ENCODE results near the gene HSPA12A. TPM values are rescaled to one million over a fixed set of nuclear protein-coding genes. Genes with fewer than 3 reads are reported as not detected.

The HSPA12A gene
- total and polyA plus RNA-seq, 2 donors (not counting 1 experiment from before 2014, with no cell fraction given): 14.4 to 15.7 TPM

GRCh38 chr10:116723428-116724281 is 18.7 kb downstream of the HSPA12A start:
- H3K36me3 ChIP-seq (ENCODE audit: control insufficient read depth, insufficient read depth, low read length): peaks cover 1% of the 10 kb centered on the region
- H3K4me3 ChIP-seq (replicated peaks in 1 of 4; ENCODE audit: control extremely low read depth in 1 of 4, insufficient read depth in 1 of 4, low read depth in 3 of 4, low read length in 4 of 4): no peak overlapping the region
- no peak for TF ChIP-seq CTCF (conservative IDR thresholded peaks at IDR 0.05 in 1 of 2, IDR thresholded peaks at IDR 0.05 in 1 of 2; ENCODE audit: low read depth in 1 of 2, low read length in 2 of 2)
- TF ChIP-seq EZH2 (IDR thresholded peaks at IDR 0.05; ENCODE audit: low read length, missing control alignments): no peak
- no peak for DNase-seq (ENCODE audit: low read depth in 2 of 2)
- no peak overlapping the region for H3K4me2 ChIP-seq (ENCODE audit: extremely low read depth, insufficient read depth, low read length)
- H2AFZ ChIP-seq (ENCODE audit: low read length): no peak overlapping the region
- H3K79me2 ChIP-seq (ENCODE audit: control insufficient read depth, insufficient read depth, low read length): peaks cover 3% of the 10 kb centered on the region
- H3K9ac ChIP-seq (ENCODE audit: insufficient read depth, low read length): no peak overlapping the region
- no peak overlapping the region for H3K27ac ChIP-seq (ENCODE audit: insufficient read depth, low read length)
- no peaks in the 10 kb centered on the region for H3K9me3 ChIP-seq (ENCODE audit: control insufficient read depth, insufficient read depth, low read depth, low read length)
- H3K4me1 ChIP-seq (ENCODE audit: control insufficient read depth, extremely low read depth, insufficient read depth, low read length): no peaks in the 10 kb centered on the region
- no peaks in the 10 kb centered on the region for H3K27me3 ChIP-seq (ENCODE audit: control insufficient read depth, insufficient read depth, low read length)
- no peaks in the 10 kb centered on the region for H4K20me1 ChIP-seq (ENCODE audit: control insufficient read depth, extremely low read depth, insufficient read depth, low read length)

- no peaks in the 10 kb centered on the region for H3K9me3 ChIP-seq (ENCODE audit: control insufficient read depth, insufficient read depth, low read depth, low read length)
- no peak overlapping the region for H3K4me3 ChIP-seq (replicated peaks in 1 of 4; ENCODE audit: control extremely low read depth in 1 of 4, insufficient read depth in 1 of 4, low read depth in 3 of 4, low read length in 4 of 4)
- H3K27ac ChIP-seq (ENCODE audit: insufficient read depth, low read length): no peak overlapping the region
- peaks cover 1% of the 10 kb centered on the region for H3K36me3 ChIP-seq (ENCODE audit: control insufficient read depth, insufficient read depth, low read length)
- peaks cover 3% of the 10 kb centered on the region for H3K79me2 ChIP-seq (ENCODE audit: control insufficient read depth, insufficient read depth, low read length)
- no peaks in the 10 kb centered on the region for H4K20me1 ChIP-seq (ENCODE audit: control insufficient read depth, extremely low read depth, insufficient read depth, low read length)
- no peak overlapping the region for H3K9ac ChIP-seq (ENCODE audit: insufficient read depth, low read length)
- TF ChIP-seq EZH2 (IDR thresholded peaks at IDR 0.05; ENCODE audit: low read length, missing control alignments): no peak
- no peak for TF ChIP-seq CTCF (conservative IDR thresholded peaks at IDR 0.05 in 1 of 2, IDR thresholded peaks at IDR 0.05 in 1 of 2; ENCODE audit: low read depth in 1 of 2, low read length in 2 of 2)
- H2AFZ ChIP-seq (ENCODE audit: low read length): no peak overlapping the region
- no peaks in the 10 kb centered on the region for H3K27me3 ChIP-seq (ENCODE audit: control insufficient read depth, insufficient read depth, low read length)
- no peaks in the 10 kb centered on the region for H3K4me1 ChIP-seq (ENCODE audit: control insufficient read depth, extremely low read depth, insufficient read depth, low read length)
- no peak for DNase-seq (ENCODE audit: low read depth in 2 of 2)
- H3K4me2 ChIP-seq (ENCODE audit: extremely low read depth, insufficient read depth, low read length): no peak overlapping the region
Measured at GRCh38 chr10:116722736-116723427, 19.5 kb downstream of the HSPA12A start.

All from fibroblast of lung (primary cell).